ENCODE data around the gene KY.

GRCh38 chr3:134649106-134649705 is 1.6 kb downstream of the KY start:
- TF ChIP-seq, protein P1, sequence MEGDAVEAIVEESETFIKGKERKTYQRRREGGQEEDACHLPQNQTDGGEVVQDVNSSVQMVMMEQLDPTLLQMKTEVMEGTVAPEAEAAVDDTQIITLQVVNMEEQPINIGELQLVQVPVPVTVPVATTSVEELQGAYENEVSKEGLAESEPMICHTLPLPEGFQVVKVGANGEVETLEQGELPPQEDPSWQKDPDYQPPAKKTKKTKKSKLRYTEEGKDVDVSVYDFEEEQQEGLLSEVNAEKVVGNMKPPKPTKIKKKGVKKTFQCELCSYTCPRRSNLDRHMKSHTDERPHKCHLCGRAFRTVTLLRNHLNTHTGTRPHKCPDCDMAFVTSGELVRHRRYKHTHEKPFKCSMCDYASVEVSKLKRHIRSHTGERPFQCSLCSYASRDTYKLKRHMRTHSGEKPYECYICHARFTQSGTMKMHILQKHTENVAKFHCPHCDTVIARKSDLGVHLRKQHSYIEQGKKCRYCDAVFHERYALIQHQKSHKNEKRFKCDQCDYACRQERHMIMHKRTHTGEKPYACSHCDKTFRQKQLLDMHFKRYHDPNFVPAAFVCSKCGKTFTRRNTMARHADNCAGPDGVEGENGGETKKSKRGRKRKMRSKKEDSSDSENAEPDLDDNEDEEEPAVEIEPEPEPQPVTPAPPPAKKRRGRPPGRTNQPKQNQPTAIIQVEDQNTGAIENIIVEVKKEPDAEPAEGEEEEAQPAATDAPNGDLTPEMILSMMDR (IDR thresholded peaks at IDR 0.05 in 4 of 5, conservative IDR thresholded peaks at IDR 0.05 in 1 of 5), result no peak
- TF ChIP-seq POLR2A (IDR thresholded peaks at IDR 0.05), result no peak

Measured in gastrocnemius medialis (tissue), 4 donors.